ENCODE measurements around the gene AKAP6. TPM values are rescaled to one million over a fixed set of nuclear protein-coding genes. Genes with fewer than 3 reads are reported as not detected.
A peak's percentile ranks its signal among the peaks of the same experiment; 100 is the strongest.

Gene AKAP6
- total RNA-seq, 1 donor from 2014 or later, result 7.7 TPM

DNA sequence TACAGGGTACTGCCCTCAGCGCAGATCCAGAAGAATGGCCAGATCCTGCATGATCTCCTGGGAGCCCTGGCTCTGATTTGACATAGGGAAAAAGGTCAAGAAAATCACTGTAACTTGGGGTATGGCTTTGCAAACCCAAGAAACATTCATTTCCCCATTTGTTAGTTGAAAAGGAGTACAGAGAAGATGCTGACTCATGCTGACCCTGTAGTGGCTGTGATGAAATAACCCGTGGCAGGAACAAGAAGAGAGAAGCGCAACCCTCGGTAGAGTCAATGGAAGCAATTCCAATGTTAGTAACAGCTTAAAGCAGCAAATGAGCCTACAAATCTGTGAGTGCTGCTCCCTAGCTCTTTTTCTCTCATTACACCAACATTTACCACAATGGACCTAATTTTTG lies 328.0 kb downstream of the AKAP6 start:
- H3K27me3 ChIP-seq, result no peaks in the 10 kb centered on the region
- ATAC-seq (peak; percentile 81), DNase-seq (no peak)
- H3K27ac ChIP-seq, result no peak overlapping the region
- TF ChIP-seq, protein P1, sequence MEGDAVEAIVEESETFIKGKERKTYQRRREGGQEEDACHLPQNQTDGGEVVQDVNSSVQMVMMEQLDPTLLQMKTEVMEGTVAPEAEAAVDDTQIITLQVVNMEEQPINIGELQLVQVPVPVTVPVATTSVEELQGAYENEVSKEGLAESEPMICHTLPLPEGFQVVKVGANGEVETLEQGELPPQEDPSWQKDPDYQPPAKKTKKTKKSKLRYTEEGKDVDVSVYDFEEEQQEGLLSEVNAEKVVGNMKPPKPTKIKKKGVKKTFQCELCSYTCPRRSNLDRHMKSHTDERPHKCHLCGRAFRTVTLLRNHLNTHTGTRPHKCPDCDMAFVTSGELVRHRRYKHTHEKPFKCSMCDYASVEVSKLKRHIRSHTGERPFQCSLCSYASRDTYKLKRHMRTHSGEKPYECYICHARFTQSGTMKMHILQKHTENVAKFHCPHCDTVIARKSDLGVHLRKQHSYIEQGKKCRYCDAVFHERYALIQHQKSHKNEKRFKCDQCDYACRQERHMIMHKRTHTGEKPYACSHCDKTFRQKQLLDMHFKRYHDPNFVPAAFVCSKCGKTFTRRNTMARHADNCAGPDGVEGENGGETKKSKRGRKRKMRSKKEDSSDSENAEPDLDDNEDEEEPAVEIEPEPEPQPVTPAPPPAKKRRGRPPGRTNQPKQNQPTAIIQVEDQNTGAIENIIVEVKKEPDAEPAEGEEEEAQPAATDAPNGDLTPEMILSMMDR (IDR thresholded peaks at IDR 0.05), result no peak
- no peaks in the 10 kb centered on the region for H3K4me1 ChIP-seq
- H3K9me3 ChIP-seq, result no peaks in the 10 kb centered on the region
- no peaks in the 10 kb centered on the region for H3K36me3 ChIP-seq
- intact Hi-C loops (cut with DNase I), result no loop called here
- H3K4me3 ChIP-seq, result no peak overlapping the region

GRCh38 chr14:32661216-32661615 lies 332.1 kb downstream of the AKAP6 start:
- Histone ChIP-seq H3K27ac (no peak overlapping the region), H3K9me3 (no peaks in the 10 kb centered on the region), H3K27me3 (no peaks in the 10 kb centered on the region), H3K4me3 (no peak overlapping the region), H3K4me1 (no peaks in the 10 kb centered on the region), H3K36me3 (no peaks in the 10 kb centered on the region)
- intact Hi-C loops (cut with DNase I), result no loop called here
- TF ChIP-seq, protein P1 (IDR thresholded peaks at IDR 0.05), result no peak
- no peak for DNase-seq
- no peak for ATAC-seq

DNA sequence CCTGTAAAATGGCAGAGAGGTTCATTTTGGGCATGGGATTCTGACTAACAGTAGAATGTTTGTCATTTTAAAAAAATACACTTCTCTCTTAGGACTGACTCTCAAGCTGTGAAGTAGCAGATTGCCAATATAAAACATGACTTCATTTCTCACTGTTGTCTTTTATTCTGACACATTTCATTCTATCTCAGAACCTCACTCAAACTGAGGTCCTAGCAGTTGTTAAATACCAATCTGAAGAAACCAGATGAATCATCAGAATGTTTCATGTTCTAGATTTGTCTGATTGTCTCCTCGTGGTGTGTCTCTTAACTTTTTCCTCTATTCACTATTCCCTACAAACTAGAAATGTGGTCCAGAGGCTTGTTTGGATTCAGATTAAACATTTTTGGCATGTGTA lies 333.1 kb downstream of the AKAP6 start:
- no peak overlapping the region for H3K27ac ChIP-seq
- DNase-seq (no peak), ATAC-seq (no peak)
- no peaks in the 10 kb centered on the region for H3K4me1 ChIP-seq
- no peaks in the 10 kb centered on the region for H3K36me3 ChIP-seq
- no peak overlapping the region for H3K4me3 ChIP-seq
- intact Hi-C loops (cut with DNase I), result no loop called here
- TF ChIP-seq, protein P1 (IDR thresholded peaks at IDR 0.05), result no peak
- H3K27me3 ChIP-seq, result no peaks in the 10 kb centered on the region
- H3K9me3 ChIP-seq, result no peaks in the 10 kb centered on the region

GRCh38 chr14:32666308-32666707 lies 337.2 kb downstream of the AKAP6 start:
- Histone ChIP-seq H3K4me3 (no peak overlapping the region), H3K4me1 (no peaks in the 10 kb centered on the region), H3K27me3 (no peaks in the 10 kb centered on the region), H3K36me3 (no peaks in the 10 kb centered on the region), H3K27ac (no peak overlapping the region), H3K9me3 (no peaks in the 10 kb centered on the region)
- TF ChIP-seq, protein P1 (IDR thresholded peaks at IDR 0.05), result no peak
- no peak for ATAC-seq
- no peak for DNase-seq
- intact Hi-C loops (cut with DNase I), result no loop called here

GRCh38 chr14:32667287-32667686 lies 338.2 kb downstream of the AKAP6 start:
- no peaks in the 10 kb centered on the region for H3K27me3 ChIP-seq
- ATAC-seq (no peak), DNase-seq (no peak)
- TF ChIP-seq, protein P1 (IDR thresholded peaks at IDR 0.05), result no peak
- no peaks in the 10 kb centered on the region for H3K9me3 ChIP-seq
- H3K27ac ChIP-seq, result no peak overlapping the region
- intact Hi-C loops (cut with DNase I), result no loop called here
- no peaks in the 10 kb centered on the region for H3K36me3 ChIP-seq
- H3K4me1 ChIP-seq, result no peaks in the 10 kb centered on the region
- H3K4me3 ChIP-seq, result no peak overlapping the region

DNA sequence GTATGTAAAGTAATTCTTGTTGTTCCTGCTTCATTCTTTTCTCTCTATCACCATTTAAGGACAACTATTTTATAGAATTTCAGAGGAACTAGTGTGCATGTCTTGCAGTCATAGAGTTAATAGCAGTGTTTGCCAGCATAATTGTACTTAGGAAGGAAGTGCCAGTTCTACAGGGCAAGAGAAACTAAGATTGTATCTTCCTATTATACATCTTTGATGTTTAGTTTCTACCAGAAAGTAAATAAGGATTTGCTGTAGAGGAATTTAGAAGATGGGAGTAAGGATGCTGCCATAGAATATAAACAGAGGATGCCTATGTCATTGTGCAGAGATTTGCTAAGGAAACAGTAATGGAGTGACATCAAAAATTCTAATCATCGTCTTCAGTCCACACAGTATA lies 338.7 kb downstream of the AKAP6 start:
- Histone ChIP-seq H3K9me3 (no peaks in the 10 kb centered on the region), H3K36me3 (no peaks in the 10 kb centered on the region), H3K27me3 (no peaks in the 10 kb centered on the region), H3K4me1 (no peaks in the 10 kb centered on the region), H3K27ac (no peak overlapping the region), H3K4me3 (no peak overlapping the region)
- TF ChIP-seq, protein P1 (IDR thresholded peaks at IDR 0.05), result no peak
- no peak for ATAC-seq
- DNase-seq, result no peak
- intact Hi-C loops (cut with DNase I), result no loop called here
